ENCODE measurements around the gene SLC35E1. TPM values are rescaled to one million over a fixed set of nuclear protein-coding genes. Genes with fewer than 3 reads are reported as not detected.

Gene SLC35E1
- total RNA-seq, 1 donor from 2014 or later = 29.7 TPM

DNA sequence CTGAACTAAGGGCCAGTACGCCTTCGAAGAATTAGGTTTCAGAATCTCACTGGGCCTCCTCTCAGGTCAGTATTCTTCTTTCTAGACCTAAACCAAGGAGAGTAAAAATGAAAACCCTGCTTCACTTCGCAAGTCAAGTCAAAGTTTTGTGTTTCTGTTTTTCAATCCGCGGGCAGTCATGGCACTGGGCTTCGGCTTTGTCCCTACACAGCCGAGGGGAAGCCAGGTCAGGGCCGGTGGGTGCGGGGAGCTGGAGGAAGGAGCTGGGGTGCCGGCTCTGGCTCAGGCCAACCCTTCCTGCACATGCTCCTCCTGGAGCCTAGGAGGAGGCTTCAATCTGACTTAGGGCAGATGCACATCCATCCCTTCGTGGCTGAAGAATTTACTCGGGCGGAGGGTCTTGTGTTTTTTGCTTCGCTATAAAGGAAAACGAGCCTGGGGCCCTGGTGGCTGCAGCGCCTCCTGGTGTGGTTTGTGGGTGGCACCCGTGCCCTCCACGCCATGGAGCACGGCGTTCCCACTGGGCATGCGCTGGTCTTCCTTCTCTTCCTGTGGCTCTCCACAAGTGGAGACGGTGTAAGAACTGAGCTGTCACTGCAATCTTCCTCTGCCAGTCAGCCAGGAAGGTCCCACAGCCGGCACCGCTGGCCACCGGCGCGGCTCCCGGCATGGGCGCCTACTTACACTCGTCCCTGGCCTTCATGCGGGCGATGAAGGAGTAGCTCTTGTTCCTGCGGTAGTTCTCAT, 53.6 kb downstream of the SLC35E1 start:
- peak overlapping the region; percentile 47 for H3K4me3 Mint-ChIP-seq (ENCODE audit: unreplicated experiment)
- no peak overlapping the region for H3K27ac Mint-ChIP-seq (ENCODE audit: unreplicated experiment)
- H3K9me3 Mint-ChIP-seq (ENCODE audit: unreplicated experiment) = no peaks in the 10 kb centered on the region
- H3K36me3 Mint-ChIP-seq (ENCODE audit: low read depth, unreplicated experiment) = peaks cover 31% of the 10 kb centered on the region
- no peaks in the 10 kb centered on the region for H3K4me1 Mint-ChIP-seq (ENCODE audit: unreplicated experiment)
- no peak for DNase-seq (ENCODE audit: low spot score)
- peaks cover 4% of the 10 kb centered on the region for H3K27me3 Mint-ChIP-seq (ENCODE audit: unreplicated experiment)
- peak; percentile 15 for TF ChIP-seq CTCF (IDR thresholded peaks at IDR 0.05; ENCODE audit: unreplicated experiment)

DNA sequence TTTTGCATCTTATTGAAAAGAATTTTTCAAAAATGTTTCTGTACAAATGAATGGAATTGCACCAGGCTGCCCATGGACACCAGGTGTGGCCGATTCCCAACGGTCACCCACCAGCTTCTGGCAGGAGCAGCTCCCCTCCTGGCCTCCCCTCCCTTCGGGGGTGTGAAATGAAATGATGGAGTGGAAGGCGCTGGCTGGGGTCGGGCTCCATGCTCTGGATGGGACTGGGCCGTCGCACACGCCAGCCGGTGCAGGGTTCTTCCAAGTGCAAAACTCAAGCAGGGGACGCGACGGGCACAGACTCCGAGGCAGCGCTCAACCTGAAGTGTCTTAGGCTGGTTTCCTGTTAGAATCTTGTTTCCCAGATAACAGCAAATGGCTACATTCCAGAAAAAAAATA, 54.2 kb downstream of the SLC35E1 start:
- Mint-ChIP-seq H3K27ac (ENCODE audit: unreplicated experiment) (no peak overlapping the region), H3K36me3 (ENCODE audit: low read depth, unreplicated experiment) (peaks cover 28% of the 10 kb centered on the region), H3K9me3 (ENCODE audit: unreplicated experiment) (no peaks in the 10 kb centered on the region), H3K27me3 (ENCODE audit: unreplicated experiment) (peaks cover 3% of the 10 kb centered on the region), H3K4me3 (ENCODE audit: unreplicated experiment) (no peak overlapping the region), H3K4me1 (ENCODE audit: unreplicated experiment) (no peaks in the 10 kb centered on the region)
- no peak for DNase-seq (ENCODE audit: low spot score)
- no peak for TF ChIP-seq CTCF (IDR thresholded peaks at IDR 0.05; ENCODE audit: unreplicated experiment)

DNA sequence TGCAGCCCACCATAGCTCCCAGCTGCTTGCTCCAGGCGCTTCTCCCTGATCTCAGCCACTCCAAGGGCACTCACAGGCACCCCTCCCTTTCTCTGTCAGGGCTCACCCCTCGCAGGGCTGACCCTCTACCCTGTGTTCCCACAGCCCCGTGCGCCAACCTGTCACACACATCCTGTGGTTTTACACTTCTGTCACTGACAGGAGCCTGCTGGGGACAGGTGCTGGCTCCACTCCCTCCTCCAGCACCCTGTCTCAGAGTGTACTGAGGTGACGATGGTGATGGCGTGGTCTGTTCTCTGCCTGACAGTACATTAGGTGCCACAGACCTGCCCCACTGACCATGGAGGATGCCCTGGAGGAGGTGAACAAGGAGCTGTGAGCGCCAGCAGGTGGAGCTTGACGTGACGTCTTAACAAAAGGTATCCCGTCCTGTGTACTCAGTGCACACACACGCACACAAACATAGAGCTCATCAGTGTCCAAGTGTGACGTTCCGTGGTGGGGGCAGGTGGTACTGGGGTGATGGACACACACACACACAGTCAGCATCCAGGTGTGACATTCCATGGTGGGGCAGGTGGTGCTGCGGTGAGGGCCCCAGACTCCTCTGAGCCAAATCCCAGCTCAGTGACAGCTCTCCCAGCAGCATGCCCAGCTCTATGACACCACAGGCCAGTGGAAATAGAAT, 55.1 kb downstream of the SLC35E1 start:
- no peak for DNase-seq (ENCODE audit: low spot score)
- Mint-ChIP-seq H3K27ac (ENCODE audit: unreplicated experiment) (no peak overlapping the region), H3K27me3 (ENCODE audit: unreplicated experiment) (peaks cover 3% of the 10 kb centered on the region), H3K4me1 (ENCODE audit: unreplicated experiment) (no peaks in the 10 kb centered on the region), H3K9me3 (ENCODE audit: unreplicated experiment) (no peaks in the 10 kb centered on the region), H3K4me3 (ENCODE audit: unreplicated experiment) (peak overlapping the region; percentile 29), H3K36me3 (ENCODE audit: low read depth, unreplicated experiment) (peaks cover 28% of the 10 kb centered on the region)
- TF ChIP-seq CTCF (IDR thresholded peaks at IDR 0.05; ENCODE audit: unreplicated experiment) = no peak

DNA sequence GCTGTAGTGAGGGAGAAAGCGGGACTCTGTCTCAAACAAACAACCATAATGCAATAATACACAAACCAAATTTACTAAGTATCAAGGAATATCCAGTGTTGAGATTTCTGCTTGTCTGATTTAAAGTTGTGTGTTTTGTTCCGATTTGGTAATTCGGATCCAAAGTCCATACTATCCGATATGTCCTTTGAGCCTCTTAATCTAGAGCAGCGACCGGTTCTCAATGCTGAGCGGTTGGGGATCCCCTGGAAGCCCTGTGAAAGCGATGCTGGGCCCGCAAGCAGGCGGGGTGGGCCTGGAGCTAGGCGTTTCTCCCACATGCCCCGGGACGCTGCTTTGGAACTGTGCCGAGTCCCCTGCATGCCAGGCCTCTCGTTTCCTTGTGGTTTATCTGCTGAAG, 55.8 kb downstream of the SLC35E1 start:
- no peak for DNase-seq (ENCODE audit: low spot score)
- Mint-ChIP-seq H3K4me1 (ENCODE audit: unreplicated experiment) (no peaks in the 10 kb centered on the region), H3K9me3 (ENCODE audit: unreplicated experiment) (no peaks in the 10 kb centered on the region), H3K27me3 (ENCODE audit: unreplicated experiment) (peaks cover 3% of the 10 kb centered on the region), H3K27ac (ENCODE audit: unreplicated experiment) (no peak overlapping the region), H3K36me3 (ENCODE audit: low read depth, unreplicated experiment) (peaks cover 28% of the 10 kb centered on the region), H3K4me3 (ENCODE audit: unreplicated experiment) (no peak overlapping the region)
- no peak for TF ChIP-seq CTCF (IDR thresholded peaks at IDR 0.05; ENCODE audit: unreplicated experiment)
